ENCODE data around the gene KIAA0232. TPM values are rescaled to one million over a fixed set of nuclear protein-coding genes. Genes with fewer than 3 reads are reported as not detected.

KIAA0232 gene
- total and polyA plus RNA-seq, 12 donors: 7.3 to 45.2 (median 27.4) TPM

DNA sequence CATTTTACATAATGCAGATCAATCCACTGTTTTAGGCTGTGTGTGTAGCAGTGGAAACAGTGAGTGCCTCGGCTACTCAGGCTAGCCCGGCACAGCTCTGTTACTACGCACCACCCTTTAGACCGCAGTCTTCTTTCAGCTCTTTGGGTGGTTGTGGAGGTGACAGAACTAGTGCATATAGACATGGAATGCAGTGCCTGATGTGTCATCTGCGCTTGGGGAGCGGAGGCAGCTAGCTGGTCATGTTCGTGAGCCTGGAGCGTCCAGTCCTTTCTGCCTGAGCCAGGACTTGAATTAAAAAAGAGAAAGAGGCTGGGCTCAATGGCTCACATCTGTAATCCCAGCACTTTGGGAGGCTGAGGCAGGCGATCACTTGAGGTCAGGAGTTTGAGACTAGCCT, 131.9 kb downstream of the KIAA0232 start:
- H3K27ac ChIP-seq: peak overlapping the region in 1 of 5 donors; percentile 99
- intact Hi-C loops (cut with DNase I): no loop called here
- H3K4me1 ChIP-seq (replicated peaks in 1 of 2): peaks cover 46 to 91% of the 10 kb centered on the region in 2 donors
- no peaks in the 10 kb centered on the region for H3K9me3 ChIP-seq (replicated peaks in 1 of 3)
- no peak for TF ChIP-seq CTCF (IDR thresholded peaks at IDR 0.05)
- TF ChIP-seq POLR2A (IDR thresholded peaks at IDR 0.05): no peak
- no peak overlapping the region for H3K4me3 ChIP-seq
- H3K36me3 ChIP-seq (replicated peaks in 1 of 2): no peaks in the 10 kb centered on the region
- DNase-seq: no peak
- 81 to 97% (median 86%) methylated on average over 9 of the region's 9 CpGs for WGBS, 4 donors
- H3K27me3 ChIP-seq: no peaks in the 10 kb centered on the region

DNA sequence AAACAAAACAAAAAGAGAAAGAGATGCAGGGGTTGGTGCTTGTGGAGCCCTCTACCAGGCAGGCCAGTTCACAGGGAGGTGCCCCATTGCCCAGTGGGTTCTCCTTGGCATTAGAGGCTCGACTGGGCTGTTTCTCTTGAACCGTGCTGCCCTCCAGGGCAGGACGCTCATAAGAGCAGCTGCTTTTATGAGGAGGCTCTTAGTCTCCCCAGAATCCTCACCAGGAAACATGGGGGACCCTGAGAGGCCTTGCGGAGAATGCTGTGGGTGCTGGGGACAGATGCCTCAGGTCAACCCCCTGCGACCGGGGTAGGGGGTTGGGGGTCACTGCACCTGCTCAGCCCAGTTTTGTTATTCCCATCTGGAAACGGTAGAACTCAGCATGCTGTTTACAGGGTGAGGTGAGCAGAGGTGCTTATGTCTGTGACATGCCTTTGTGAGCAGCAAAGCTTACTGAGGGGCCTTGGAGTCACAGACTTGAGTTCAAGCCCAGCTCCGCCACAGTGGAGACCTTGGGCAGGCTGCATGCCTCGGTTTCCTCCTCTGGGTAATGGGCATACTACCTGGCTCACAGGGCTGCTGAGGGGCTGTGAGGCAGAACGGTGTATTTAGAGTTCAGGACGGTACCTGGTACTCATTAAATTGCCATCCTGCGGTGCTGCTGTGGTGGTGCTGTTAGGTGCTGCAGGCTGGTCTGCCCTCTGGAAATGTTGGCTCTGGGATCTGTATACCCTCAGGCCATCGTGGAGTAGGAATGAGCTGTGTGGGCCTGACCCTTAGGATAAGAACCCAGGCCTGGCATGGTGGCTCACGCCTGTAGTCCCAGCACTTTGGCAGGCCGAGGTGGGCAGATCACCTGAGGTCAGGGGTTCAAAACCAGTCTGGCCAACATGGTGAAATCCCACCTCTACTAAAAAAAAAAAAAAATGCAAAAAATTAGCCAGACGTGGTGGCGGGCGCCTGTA, 132.8 kb downstream of the KIAA0232 start:
- DNase-seq: no peak
- no peaks in the 10 kb centered on the region for H3K9me3 ChIP-seq (replicated peaks in 1 of 3)
- H3K36me3 ChIP-seq (replicated peaks in 1 of 2): no peaks in the 10 kb centered on the region
- 86 to 91% (median 89%) methylated on average over 9 to 18 of the region's 18 CpGs for WGBS, 4 donors
- peak overlapping the region in 4 of 5 donors; percentile 8 to 99 (median 77) for H3K27ac ChIP-seq
- no peaks in the 10 kb centered on the region for H3K27me3 ChIP-seq
- H3K4me3 ChIP-seq: no peak overlapping the region
- TF ChIP-seq CTCF (IDR thresholded peaks at IDR 0.05) (no peak), POLR2A (IDR thresholded peaks at IDR 0.05) (no peak)
- intact Hi-C loops (cut with DNase I): no loop called here
- peaks cover 46 to 98% of the 10 kb centered on the region in 2 donors for H3K4me1 ChIP-seq (replicated peaks in 1 of 2)

- TF ChIP-seq CTCF (IDR thresholded peaks at IDR 0.05): no peak
- TF ChIP-seq POLR2A (IDR thresholded peaks at IDR 0.05): no peak
- Histone ChIP-seq H3K9me3 (replicated peaks in 1 of 3) (no peaks in the 10 kb centered on the region), H3K4me3 (no peak overlapping the region), H3K4me1 (replicated peaks in 1 of 2) (peaks cover 39 to 93% of the 10 kb centered on the region in 2 donors), H3K27me3 (no peaks in the 10 kb centered on the region), H3K27ac (peak overlapping the region in 3 of 5 donors; percentile 62 to 99 (median 92)), H3K36me3 (replicated peaks in 1 of 2) (no peaks in the 10 kb centered on the region)
- intact Hi-C loops (cut with DNase I): no loop called here
- 80 to 90% (median 85%) methylated on average over 12 of the region's 12 CpGs for WGBS, 4 donors
- no peak for DNase-seq
These were observed 133.6 kb downstream of the KIAA0232 start for GRCh38 chr4:6916069-6916586.

DNA sequence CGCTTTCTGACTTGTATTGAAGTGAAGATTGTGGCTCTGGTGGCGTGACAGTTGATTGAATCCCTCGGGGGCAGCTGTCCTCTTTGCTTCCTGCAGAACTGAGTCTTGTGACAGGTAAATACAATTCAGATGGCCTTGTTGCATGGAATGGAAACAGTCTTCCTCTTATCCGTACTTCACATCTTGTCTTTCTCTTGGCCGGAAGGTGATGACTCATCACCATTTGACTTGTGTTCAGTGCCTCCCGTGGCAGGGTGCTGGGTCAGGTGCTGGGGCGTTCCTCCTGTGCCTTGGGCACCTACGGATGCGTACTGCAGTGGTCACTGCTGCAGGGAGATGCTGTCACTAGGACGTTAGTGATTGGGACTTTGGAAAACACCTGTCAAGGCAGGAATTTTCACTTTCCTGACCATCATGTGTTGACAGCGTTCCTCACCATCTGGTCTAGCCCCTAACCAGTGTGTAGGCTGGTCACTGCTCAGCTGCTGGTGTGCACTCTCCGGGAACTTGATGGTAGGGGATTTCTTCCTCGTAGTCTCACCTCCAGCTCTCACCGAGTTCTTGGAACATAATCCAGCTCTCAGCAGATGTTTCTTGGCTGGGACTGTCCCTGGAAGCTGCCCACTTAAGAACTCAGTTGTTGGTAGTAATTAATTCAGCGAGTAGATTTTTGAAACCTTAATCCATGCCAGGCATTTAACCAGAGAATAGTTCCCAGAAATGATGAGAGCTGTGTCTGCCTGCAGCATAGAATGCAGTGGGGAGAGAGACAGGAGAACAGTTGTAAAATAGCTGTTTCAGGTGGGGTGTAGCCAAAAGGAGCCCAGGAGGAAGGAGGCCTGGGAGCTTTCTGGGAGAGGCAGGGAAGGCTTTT, 134.3 kb downstream of the KIAA0232 start:
- no peaks in the 10 kb centered on the region for H3K27me3 ChIP-seq
- whole genome bisulfite sequencing, 4 donors: 46 to 62% (median 52%) methylated on average over 10 to 15 of the region's 15 CpGs
- H3K4me1 ChIP-seq (replicated peaks in 1 of 2): peaks cover 36 to 86% of the 10 kb centered on the region in 2 donors
- peak; percentile 68 to 90 (median 79) for DNase-seq
- H3K36me3 ChIP-seq (replicated peaks in 1 of 2): no peaks in the 10 kb centered on the region
- TF ChIP-seq POLR2A (IDR thresholded peaks at IDR 0.05): peak in 1 of 2 donors; percentile 31
- TF ChIP-seq CTCF (IDR thresholded peaks at IDR 0.05): no peak
- intact Hi-C loops (cut with DNase I): no loop called here
- no peaks in the 10 kb centered on the region for H3K9me3 ChIP-seq (replicated peaks in 1 of 3)
- H3K4me3 ChIP-seq: no peak overlapping the region
- H3K27ac ChIP-seq: peak overlapping the region; percentile 28 to 99 (median 62)
